HL-60 (cell line): ENCODE results near the gene NDUFB2.
"Not testable (repeated sequence)": the region's sequence is repeated elsewhere in the genome, so short reads cannot be mapped to it uniquely, and the experiment has no call there.

Experiments used
- DNase-seq, 2 experiments: peaks; one replicate each; pipeline ENCODE4 v3.0.0-alpha.2; 2010 to 2020; ENCODE audit warnings: low read depth in 1 of 2, low spot score in 1 of 2
- H3K27ac ChIP-seq: fragments of 250-450 bp; sonication (Bioruptor Pico); replicated peaks from 2 replicates; pipeline ENCODE4 v1.5.1; 2020; ENCODE audit warnings: mild to moderate bottlenecking, moderate library complexity
- H3K27me3 ChIP-seq: fragments of 250-450 bp; sonication (Bioruptor Pico); 2 replicates; pipeline ENCODE4 v1.5.1; 2021; ENCODE audit warnings: mild to moderate bottlenecking, moderate library complexity; ENCODE audit not compliant: insufficient read depth, poor library complexity, severe bottlenecking
- H3K4me3 ChIP-seq: replicated peaks from 2 replicates; pipeline ENCODE4 v1.5.1; 2011; ENCODE audit warnings: mild to moderate bottlenecking, control low read depth, low read length; ENCODE audit not compliant: insufficient read depth
- CTCF ChIP-seq: IDR thresholded peaks from one replicate; pipeline ENCODE4 v1.5.1; 2011; ENCODE audit warnings: low read length, control low read depth, inconsistent platforms; ENCODE audit not compliant: insufficient read depth
- GABPA ChIP-seq: IDR thresholded peaks from 2 replicates; pipeline ENCODE4 v1.6.1; 2012; ENCODE audit warnings: low read depth
- POLR2AphosphoS5 ChIP-seq: IDR thresholded peaks from 2 replicates; pipeline ENCODE4 v1.6.1; 2012; ENCODE audit warnings: low read depth
- SPI1 ChIP-seq: IDR thresholded peaks from 2 replicates; pipeline ENCODE4 v1.6.1; 2012; ENCODE audit warnings: low read depth, mild to moderate bottlenecking, borderline replicate concordance
- TF ChIP-seq, protein P1 (sequence below): IDR thresholded peaks from 2 replicates; pipeline ENCODE4 v1.6.1; 2012; ENCODE audit warnings: low read depth; ENCODE audit not compliant: insufficient replicate concordance

NDUFB2 gene

DNA sequence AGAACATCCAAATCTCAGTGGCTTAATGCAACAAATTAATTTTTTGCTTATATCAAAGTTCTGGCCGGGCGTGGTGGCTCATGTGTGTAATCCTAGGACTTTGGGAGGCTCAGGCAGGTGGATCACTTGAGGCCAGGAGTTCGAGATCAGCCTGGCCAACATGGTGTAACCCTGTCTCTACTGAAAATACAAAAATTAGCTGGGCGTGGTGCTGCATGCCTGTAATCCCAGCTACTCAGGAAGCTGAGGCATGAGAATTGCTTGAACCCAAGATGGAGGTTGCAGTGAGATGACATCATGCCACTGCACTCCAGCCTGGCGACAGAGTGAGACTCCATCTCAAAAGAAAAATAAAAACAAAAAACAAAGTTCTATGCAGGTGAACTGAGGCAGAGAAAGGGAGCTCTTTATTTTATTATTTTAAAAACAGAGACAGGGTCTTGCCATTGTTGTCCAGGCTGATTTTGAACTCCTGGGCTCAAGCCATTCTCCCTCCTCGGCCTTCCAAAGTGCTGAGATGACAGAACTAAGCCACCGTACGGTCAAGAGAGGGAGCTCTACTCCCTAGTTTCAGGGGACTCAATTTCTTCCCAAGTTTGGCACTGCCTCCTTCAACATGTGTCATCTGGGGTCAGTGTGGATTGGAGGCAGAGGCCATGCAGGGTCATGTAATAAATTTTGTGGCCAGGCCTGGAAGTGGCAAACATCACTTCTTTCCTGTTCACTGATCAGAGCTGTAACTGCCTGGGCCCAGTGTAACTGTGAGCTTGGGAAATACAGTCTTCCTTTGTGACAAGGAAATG is 21.4 kb upstream of the NDUFB2 start:
- H3K4me3 ChIP-seq = no peak overlapping the region
- no peak overlapping the region for H3K27ac ChIP-seq
- no peaks in the 10 kb centered on the region for H3K27me3 ChIP-seq
- no peak for TF ChIP-seq GABPA
- no peak for TF ChIP-seq POLR2AphosphoS5
- no peak for TF ChIP-seq SPI1
- TF ChIP-seq CTCF = no peak
- TF ChIP-seq, protein P1, sequence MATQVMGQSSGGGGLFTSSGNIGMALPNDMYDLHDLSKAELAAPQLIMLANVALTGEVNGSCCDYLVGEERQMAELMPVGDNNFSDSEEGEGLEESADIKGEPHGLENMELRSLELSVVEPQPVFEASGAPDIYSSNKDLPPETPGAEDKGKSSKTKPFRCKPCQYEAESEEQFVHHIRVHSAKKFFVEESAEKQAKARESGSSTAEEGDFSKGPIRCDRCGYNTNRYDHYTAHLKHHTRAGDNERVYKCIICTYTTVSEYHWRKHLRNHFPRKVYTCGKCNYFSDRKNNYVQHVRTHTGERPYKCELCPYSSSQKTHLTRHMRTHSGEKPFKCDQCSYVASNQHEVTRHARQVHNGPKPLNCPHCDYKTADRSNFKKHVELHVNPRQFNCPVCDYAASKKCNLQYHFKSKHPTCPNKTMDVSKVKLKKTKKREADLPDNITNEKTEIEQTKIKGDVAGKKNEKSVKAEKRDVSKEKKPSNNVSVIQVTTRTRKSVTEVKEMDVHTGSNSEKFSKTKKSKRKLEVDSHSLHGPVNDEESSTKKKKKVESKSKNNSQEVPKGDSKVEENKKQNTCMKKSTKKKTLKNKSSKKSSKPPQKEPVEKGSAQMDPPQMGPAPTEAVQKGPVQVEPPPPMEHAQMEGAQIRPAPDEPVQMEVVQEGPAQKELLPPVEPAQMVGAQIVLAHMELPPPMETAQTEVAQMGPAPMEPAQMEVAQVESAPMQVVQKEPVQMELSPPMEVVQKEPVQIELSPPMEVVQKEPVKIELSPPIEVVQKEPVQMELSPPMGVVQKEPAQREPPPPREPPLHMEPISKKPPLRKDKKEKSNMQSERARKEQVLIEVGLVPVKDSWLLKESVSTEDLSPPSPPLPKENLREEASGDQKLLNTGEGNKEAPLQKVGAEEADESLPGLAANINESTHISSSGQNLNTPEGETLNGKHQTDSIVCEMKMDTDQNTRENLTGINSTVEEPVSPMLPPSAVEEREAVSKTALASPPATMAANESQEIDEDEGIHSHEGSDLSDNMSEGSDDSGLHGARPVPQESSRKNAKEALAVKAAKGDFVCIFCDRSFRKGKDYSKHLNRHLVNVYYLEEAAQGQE = no peak
- DNase-seq = peak in 1 of 2 experiments; percentile 39

DNA sequence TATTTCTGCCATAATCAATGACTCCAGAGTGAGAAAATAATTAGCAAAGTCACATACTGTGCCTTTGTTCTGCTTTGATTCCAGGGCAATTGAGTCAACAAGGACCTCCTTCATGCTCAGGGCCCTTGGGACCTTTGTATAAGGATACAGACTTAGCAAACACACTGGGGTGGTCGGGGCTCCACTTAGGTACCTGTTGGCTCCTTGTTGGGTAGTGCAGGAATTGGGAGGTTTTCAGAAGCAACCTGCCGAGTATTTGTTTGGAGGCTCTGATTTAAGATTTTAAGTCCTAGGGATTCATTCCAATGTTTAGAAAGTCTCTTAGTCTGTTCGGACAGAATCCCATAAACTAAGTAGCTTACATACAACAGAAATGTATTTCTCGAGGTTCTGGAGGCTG is 20.8 kb upstream of the NDUFB2 start:
- no peak for DNase-seq
- no peaks in the 10 kb centered on the region for H3K27me3 ChIP-seq
- H3K4me3 ChIP-seq = no peak overlapping the region
- TF ChIP-seq, protein P1 = no peak
- no peak for TF ChIP-seq GABPA
- TF ChIP-seq CTCF = no peak
- TF ChIP-seq POLR2AphosphoS5 = no peak
- TF ChIP-seq SPI1 = no peak
- no peak overlapping the region for H3K27ac ChIP-seq

GRCh38 chr7:140676306-140676705 is 20.2 kb upstream of the NDUFB2 start:
- DNase-seq = no peak
- no peak for TF ChIP-seq POLR2AphosphoS5
- TF ChIP-seq CTCF = no peak
- no peak for TF ChIP-seq GABPA
- TF ChIP-seq SPI1 = no peak
- TF ChIP-seq, protein P1 = no peak
- Histone ChIP-seq H3K27ac (no peak overlapping the region), H3K27me3 (no peaks in the 10 kb centered on the region), H3K4me3 (no peak overlapping the region)

DNA sequence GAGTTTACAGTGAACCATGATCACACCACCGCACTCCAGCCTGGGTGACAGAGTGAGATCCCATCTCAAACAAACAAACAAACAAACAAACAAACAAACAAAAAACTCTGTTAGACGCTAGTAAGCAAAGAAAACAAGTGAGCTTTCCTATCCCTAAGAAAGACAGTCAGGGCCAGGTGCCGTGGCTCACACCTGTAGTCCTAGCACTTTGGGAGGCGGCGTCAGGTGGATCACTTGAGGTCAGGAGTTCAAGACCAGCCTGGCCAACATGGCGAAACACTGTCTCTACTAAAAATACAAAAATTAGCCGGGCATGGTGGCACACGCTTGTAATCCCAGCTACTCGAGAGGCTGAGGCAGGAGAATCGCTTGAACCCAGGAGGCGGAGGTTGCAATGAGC is 19.6 kb upstream of the NDUFB2 start:
- not testable (repeated sequence) for DNase-seq, H3K4me3 ChIP-seq, H3K27ac ChIP-seq, H3K27me3 ChIP-seq
